CD4-positive, alpha-beta memory T cell (primary cell): ENCODE measurements around the gene SPACDR. TPM values are rescaled to one million over a fixed set of nuclear protein-coding genes. Genes with fewer than 3 reads are reported as not detected.

ENCODE experiments used
- CTCF ChIA-PET: fragments of 350-600 bp; sonication (Branson Sonifier 250); formaldehyde crosslinking; loops from one replicate; lab custom pipeline; 2021; ENCODE audit warnings: inconsistent platforms; ENCODE audit not compliant: partially characterized antibody; lab: Charles Lee
- POLR2A ChIA-PET: fragments of 350-600 bp; sonication (Branson Sonifier 250); formaldehyde crosslinking; loops from one replicate; lab custom pipeline; 2021; ENCODE audit not compliant: partially characterized antibody; lab: Charles Lee
- DNase-seq, 5 donors: peaks; one replicate each; pipeline versions ENCODE4 v3.0.0 to v3.0.0-alpha.2; 2020 to 2022; ENCODE audit warnings: mixed read lengths in 1 of 5
- H3K27ac ChIP-seq: one replicate; pipeline ENCODE4 v1.7.0; 2013; ENCODE audit warnings: low read depth, low read length
- H3K27me3 ChIP-seq: 2 replicates; pipeline ENCODE4 v1.7.0; 2013; ENCODE audit warnings: mild to moderate bottlenecking, low read length, moderate library complexity; ENCODE audit not compliant: insufficient read depth
- H3K36me3 ChIP-seq: 2 replicates; pipeline ENCODE4 v1.7.0; 2013; ENCODE audit warnings: mild to moderate bottlenecking, low read length, moderate library complexity; ENCODE audit not compliant: insufficient read depth
- H3K4me1 ChIP-seq: 2 replicates; pipeline ENCODE4 v1.7.0; 2013; ENCODE audit warnings: mild to moderate bottlenecking, low read length, moderate library complexity; ENCODE audit not compliant: insufficient read depth
- H3K4me3 ChIP-seq, 2 donors: one replicate each; pipeline ENCODE4 v1.7.0; 2013; ENCODE audit warnings: low read length in 2 of 2, mild to moderate bottlenecking in 1 of 2
- H3K9me3 ChIP-seq, 2 donors: one replicate each; pipeline ENCODE4 v1.7.0; 2013; ENCODE audit warnings: low read length in 2 of 2, control low read depth in 1 of 2; ENCODE audit not compliant: control insufficient read depth in 1 of 2
- H3K27ac Mint-ChIP-seq, 7 donors: one replicate each; pipeline ENCODE4 v1.8.0; 2020 to 2021; ENCODE audit warnings: mixed read lengths in 7 of 7, mild to moderate bottlenecking in 6 of 7, inconsistent platforms in 3 of 7, moderate library complexity in 3 of 7
- H3K27me3 Mint-ChIP-seq, 2 donors: one replicate each; pipeline ENCODE4 v1.8.0; 2020 to 2021; ENCODE audit warnings: mixed read lengths in 2 of 2
- H3K36me3 Mint-ChIP-seq, 2 donors: one replicate each; pipeline ENCODE4 v1.8.0; 2020 to 2021; ENCODE audit warnings: mixed read lengths in 2 of 2, inconsistent platforms in 1 of 2, mild to moderate bottlenecking in 1 of 2
- H3K4me1 Mint-ChIP-seq, 4 donors: one replicate each; pipeline ENCODE4 v1.8.0; 2020 to 2021; ENCODE audit warnings: mixed read lengths in 4 of 4, mild to moderate bottlenecking in 1 of 4
- H3K4me3 Mint-ChIP-seq, 8 donors: one replicate each; pipeline ENCODE4 v1.8.0; 2020 to 2021; ENCODE audit warnings: mixed read lengths in 8 of 8, mild to moderate bottlenecking in 7 of 8, moderate library complexity in 6 of 8, inconsistent platforms in 3 of 8
- H3K9me3 Mint-ChIP-seq, 8 donors: one replicate each; pipeline ENCODE4 v1.8.0; 2020 to 2021; ENCODE audit warnings: mixed read lengths in 8 of 8, mild to moderate bottlenecking in 5 of 8, inconsistent platforms in 3 of 8, moderate library complexity in 1 of 8
- intact Hi-C: fragments of 100-400 bp; cut with micrococcal nuclease; formaldehyde crosslinking; loops from one replicate; pipeline ENCODE4 v1.15.1; 2023
- polyA plus RNA-seq, 2 donors: library from polyadenylated mRNA; unstranded; fragments of 300-500 nt; fragmentation: Illumina TruSeq; gene quantifications; one replicate each; pipeline ENCODE4 v1.2.3, GENCODE V29; 2021
- total RNA-seq, 2 experiments: library from RNA; stranded (reverse); gene quantifications; one replicate each; pipeline ENCODE4 v1.2.3, GENCODE V29; 2021

SPACDR gene
- total and polyA plus RNA-seq, 4 experiments from 2014 or later, result 0.26 to 5.7 (median 2.5) TPM

DNA sequence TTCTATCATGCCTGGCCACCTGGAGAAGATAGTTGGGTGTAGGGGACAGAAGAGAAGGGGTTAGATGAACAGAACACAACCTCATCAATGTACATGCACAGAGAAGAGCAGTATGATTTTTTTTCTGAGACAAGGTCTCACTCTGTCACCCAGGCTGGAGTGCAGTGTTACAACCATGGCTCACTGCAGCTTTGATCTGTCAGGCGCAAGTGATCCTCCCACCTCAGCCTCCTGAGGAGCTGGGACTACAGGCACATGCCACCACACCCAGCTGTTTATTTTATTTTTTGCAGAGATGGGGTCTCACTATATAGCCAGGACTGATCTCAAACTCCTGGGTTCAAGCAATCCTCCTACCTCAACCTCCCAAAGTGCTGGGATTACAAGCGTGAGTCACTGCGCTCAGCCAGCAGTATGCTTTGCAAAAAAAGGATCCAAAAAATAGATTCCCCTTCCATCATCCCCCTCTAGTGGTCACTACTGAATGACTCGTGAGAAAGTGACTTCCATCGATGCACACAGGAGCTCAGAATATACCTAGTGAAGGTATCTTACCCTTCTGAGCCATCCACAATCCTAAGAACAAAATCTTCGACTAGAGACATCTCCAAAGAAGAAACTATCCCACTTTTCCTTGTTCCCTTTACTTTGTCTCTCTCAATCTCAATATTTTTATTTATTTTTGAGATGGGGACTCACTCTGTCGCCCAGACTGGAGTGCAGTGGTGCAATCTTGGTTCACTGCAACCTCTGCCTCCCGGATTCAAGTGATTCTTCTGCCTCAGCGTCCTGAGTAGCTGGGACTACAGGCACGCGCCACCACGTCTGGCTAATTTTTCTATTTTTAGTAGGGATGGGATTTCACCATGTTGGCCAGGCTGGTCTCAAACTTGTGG is 56.5 kb downstream of the SPACDR start:
- H3K4me3 Mint-ChIP-seq, result no peak overlapping the region
- H3K27ac Mint-ChIP-seq, result no peak overlapping the region
- Histone ChIP-seq H3K36me3 (no peaks in the 10 kb centered on the region), H3K9me3 (no peaks in the 10 kb centered on the region), H3K4me3 (no peak overlapping the region), H3K27ac (no peak overlapping the region), H3K27me3 (no peaks in the 10 kb centered on the region), H3K4me1 (peaks cover 4% of the 10 kb centered on the region)
- ChIA-PET POLR2A (interaction anchor here (0.5 to 1.6 kb wide), 4 partner anchors 21 to 906 kb away, joined by 3 to 8 read pairs (median 4); partner anchors contain the start of genes PPP1R35 and ZCWPW1), CTCF (interaction anchor here (0.5 to 2.3 kb wide), 29 partner anchors 8 to 494 kb away, joined by 3 to 10 read pairs (median 3); partner anchors contain the start of genes CNPY4 and ZCWPW1)
- H3K4me1 Mint-ChIP-seq, result peaks cover 0 to 5% (median 2%) of the 10 kb centered on the region in 4 donors
- peaks cover 0 to 6% of the 10 kb centered on the region in 2 donors for H3K36me3 Mint-ChIP-seq
- intact Hi-C loops, result loop anchor here (1.0 to 5.0 kb wide), 4 partner anchors 40 to 275 kb away; no protein-coding TSS in a partner anchor
- peak; percentile 57 to 63 (median 58) for DNase-seq
- no peaks in the 10 kb centered on the region for H3K27me3 Mint-ChIP-seq
- no peaks in the 10 kb centered on the region for H3K9me3 Mint-ChIP-seq

- peaks cover 4% of the 10 kb centered on the region for H3K4me1 ChIP-seq
- no peaks in the 10 kb centered on the region for H3K27me3 ChIP-seq
- peaks cover 0 to 10% of the 10 kb centered on the region in 2 donors for H3K36me3 Mint-ChIP-seq
- DNase-seq, result no peak
- no peak overlapping the region for H3K4me3 ChIP-seq
- no peaks in the 10 kb centered on the region for H3K36me3 ChIP-seq
- H3K4me3 Mint-ChIP-seq, result no peak overlapping the region
- CTCF ChIA-PET, result interaction anchor here (0.5 to 2.3 kb wide), 17 partner anchors 7 to 1071 kb away, joined by 3 to 10 read pairs (median 3); partner anchors contain the start of genes CNPY4 and ZCWPW1
- intact Hi-C loops, result loop anchor here (1.0 to 5.0 kb wide), 4 partner anchors 39 to 274 kb away; no protein-coding TSS in a partner anchor
- H3K27me3 Mint-ChIP-seq, result no peaks in the 10 kb centered on the region
- no peak overlapping the region for H3K27ac ChIP-seq
- H3K9me3 Mint-ChIP-seq, result no peaks in the 10 kb centered on the region
- no peaks in the 10 kb centered on the region for H3K9me3 ChIP-seq
- H3K27ac Mint-ChIP-seq, result no peak overlapping the region
- peaks cover 0 to 5% (median under 1%) of the 10 kb centered on the region in 4 donors for H3K4me1 Mint-ChIP-seq
- POLR2A ChIA-PET, result interaction anchor here (0.5 to 1.6 kb wide), 2 partner anchors 22 to 30 kb away, joined by 3 to 8 read pairs; partner anchors contain the start of genes PPP1R35 and ZCWPW1
These were observed 57.3 kb downstream of the SPACDR start for GRCh38 chr7:100406767-100407166.

Other genes starting within 250 kb of the SPACDR start
- 10 to 100 TPM; 77.4 to 85.2 TPM for gene PVRIG, start 244.3 kb downstream of the SPACDR start, total RNA-seq
- 10 to 100 TPM; 68.2 to 87.3 TPM for gene PVRIG, start 244.3 kb downstream of the SPACDR start, polyA plus RNA-seq
- not detected for gene SPDYE3, start 156.6 kb downstream of the SPACDR start, total RNA-seq
- gene SPDYE3, start 156.6 kb downstream of the SPACDR start, polyA plus RNA-seq, result 1 to 10 TPM; 6.3 to 9.9 TPM
- gene PILRB, start 106.1 kb downstream of the SPACDR start, total RNA-seq, result 100 to 1,000 TPM; 104 to 117 TPM
- 1 to 10 TPM; 1.1 to 5.2 TPM for gene PILRB, start 106.1 kb downstream of the SPACDR start, polyA plus RNA-seq
- 1 to 10 TPM; 5.7 to 5.8 TPM for gene PILRA, start 90.8 kb downstream of the SPACDR start, total RNA-seq
- under 1 TPM in 1 of 2 donors, not detected in 1; 0.32 TPM for gene PILRA, start 90.8 kb downstream of the SPACDR start, polyA plus RNA-seq
- gene ZCWPW1, start 35.6 kb downstream of the SPACDR start, total RNA-seq, result 10 to 100 TPM; 10.1 to 12.4 TPM
- gene ZCWPW1, start 35.6 kb downstream of the SPACDR start, polyA plus RNA-seq, result 1 to 10 TPM; 5.0 to 6.1 TPM
- 10 to 100 TPM; 57.3 to 58.8 TPM for gene MEPCE, start 34.4 kb downstream of the SPACDR start, total RNA-seq
- gene MEPCE, start 34.4 kb downstream of the SPACDR start, polyA plus RNA-seq, result 10 to 100 TPM in 1 of 2 donors, 1 to 10 TPM in 1; 7.9 to 11.8 TPM
- 10 to 100 TPM; 77.7 to 83.8 TPM for gene PPP1R35, start 27.8 kb downstream of the SPACDR start, total RNA-seq
- 10 to 100 TPM; 28.6 to 49.7 TPM for gene PPP1R35, start 27.8 kb downstream of the SPACDR start, polyA plus RNA-seq
- 100 to 1,000 TPM; 144 to 154 TPM for gene TSC22D4, start 15.0 kb upstream of the SPACDR start, total RNA-seq
- gene TSC22D4, start 15.0 kb upstream of the SPACDR start, polyA plus RNA-seq, result 10 to 100 TPM; 30.0 to 34.5 TPM
- gene NYAP1, start 19.7 kb upstream of the SPACDR start, total RNA-seq, result under 1 TPM; 0.38 to 0.58 TPM
- not detected for gene NYAP1, start 19.7 kb upstream of the SPACDR start, polyA plus RNA-seq
- 10 to 100 TPM; 56.6 to 58.3 TPM for gene AGFG2, start 74.9 kb upstream of the SPACDR start, total RNA-seq
- 10 to 100 TPM; 19.7 to 35.6 TPM for gene AGFG2, start 74.9 kb upstream of the SPACDR start, polyA plus RNA-seq
- 100 to 1,000 TPM; 119 to 126 TPM for gene SAP25, start 109.6 kb upstream of the SPACDR start, total RNA-seq
- gene SAP25, start 109.6 kb upstream of the SPACDR start, polyA plus RNA-seq, result under 1 TPM in 1 of 2 donors, not detected in 1; 0.72 TPM
- 100 to 1,000 TPM; 392 to 412 TPM for gene LRCH4, start 121.9 kb upstream of the SPACDR start, total RNA-seq
- 100 to 1,000 TPM; 119 to 167 TPM for gene LRCH4, start 121.9 kb upstream of the SPACDR start, polyA plus RNA-seq
- gene FBXO24, start 122.1 kb upstream of the SPACDR start, total RNA-seq, result 1 to 10 TPM; 1.6 to 2.1 TPM
- under 1 TPM; 0.36 to 0.77 TPM for gene FBXO24, start 122.1 kb upstream of the SPACDR start, polyA plus RNA-seq
- 10 to 100 TPM in 1 of 2 experiments, 1 to 10 TPM in 1; 7.2 to 10.6 TPM for gene PCOLCE, start 138.1 kb upstream of the SPACDR start, total RNA-seq
- 1 to 10 TPM; 1.3 to 1.6 TPM for gene PCOLCE, start 138.1 kb upstream of the SPACDR start, polyA plus RNA-seq
- 10 to 100 TPM; 13.4 to 15.6 TPM for gene MOSPD3, start 148.3 kb upstream of the SPACDR start, total RNA-seq
- 10 to 100 TPM; 24.6 to 32.1 TPM for gene MOSPD3, start 148.3 kb upstream of the SPACDR start, polyA plus RNA-seq
- gene TFR2, start 177.3 kb upstream of the SPACDR start, total RNA-seq, result 1 to 10 TPM; 5.4 to 6.2 TPM
- 1 to 10 TPM in 1 of 2 donors, under 1 TPM in 1; 0.75 to 2.8 TPM for gene TFR2, start 177.3 kb upstream of the SPACDR start, polyA plus RNA-seq
- gene ACTL6B, start 192.2 kb upstream of the SPACDR start, total RNA-seq, result not detected
- gene ACTL6B, start 192.2 kb upstream of the SPACDR start, polyA plus RNA-seq, result not detected
- gene GNB2, start 209.5 kb upstream of the SPACDR start, total RNA-seq, result 100 to 1,000 TPM; 138 to 144 TPM
- 10 to 100 TPM; 48.3 to 60.7 TPM for gene GNB2, start 209.5 kb upstream of the SPACDR start, polyA plus RNA-seq
- 100 to 1,000 TPM; 116 to 118 TPM for gene GIGYF1, start 230.0 kb upstream of the SPACDR start, total RNA-seq
- gene GIGYF1, start 230.0 kb upstream of the SPACDR start, polyA plus RNA-seq, result 1 to 10 TPM in 1 of 2 donors, under 1 TPM in 1; 0.19 to 3.1 TPM
- 10 to 100 TPM; 14.6 to 16.0 TPM for gene POP7, start 241.9 kb upstream of the SPACDR start, total RNA-seq
- gene POP7, start 241.9 kb upstream of the SPACDR start, polyA plus RNA-seq, result 10 to 100 TPM; 43.7 to 49.9 TPM